HepG2 (cell line): Measurements from ENCODE around the gene TUBB4A. TPM values are rescaled to one million over a fixed set of nuclear protein-coding genes. Genes with fewer than 3 reads are reported as not detected.

Experiments used
- ATM ChIP-seq: fragments of 450-650 bp; IDR thresholded peaks from 2 replicates; pipeline ENCODE4 v1.7.1; 2017; ENCODE audit warnings: mild to moderate bottlenecking, borderline replicate concordance
- ESRRA ChIP-seq: sonication (generic); formaldehyde crosslinking; IDR thresholded peaks from 2 replicates; pipeline ENCODE4 v1.5.1; 2020; ENCODE audit warnings: mild to moderate bottlenecking, low read depth, missing genetic modification reagents
- FOXA1 ChIP-seq, 2 experiments: fragments of 450-650 bp in 1 of 2; sonication (generic) in 1 of 2; formaldehyde crosslinking in 1 of 2; IDR thresholded peaks; 2 replicates each; pipeline versions ENCODE4 v1.4.0 to v1.6.1; 2016 to 2020; ENCODE audit warnings: missing genetic modification reagents in 1 of 2
- HHEX ChIP-seq: IDR thresholded peaks from 2 replicates; pipeline ENCODE4 v1.6.1; 2016; ENCODE audit warnings: control low read depth
- HNRNPLL ChIP-seq: fragments of 200-400 bp; formaldehyde crosslinking; IDR thresholded peaks from 2 replicates; pipeline ENCODE4 v1.6.1; 2017; ENCODE audit warnings: mild to moderate bottlenecking, low read depth, low read length; ENCODE audit not compliant: poor library complexity, severe bottlenecking
- LCORL ChIP-seq, 2 experiments: fragments of 450-650 bp in 1 of 2; sonication (generic) in 1 of 2; formaldehyde crosslinking in 1 of 2; IDR thresholded peaks; 2 replicates each; pipeline versions ENCODE4 v1.5.0 to v1.6.1; 2017 to 2020; ENCODE audit warnings: antibody characterized with exemption in 1 of 2, missing genetic modification reagents in 1 of 2
- MATR3 ChIP-seq: sonication (generic); formaldehyde crosslinking; IDR thresholded peaks from 2 replicates; pipeline ENCODE4 v1.4.0; 2020; ENCODE audit warnings: missing genetic modification reagents
- POLR2AphosphoS5 ChIP-seq: IDR thresholded peaks from 2 replicates; pipeline ENCODE4 v1.6.1; 2012; ENCODE audit warnings: low read depth, low read length
- RFX3 ChIP-seq: IDR thresholded peaks from 2 replicates; pipeline ENCODE4 v1.6.1; 2016; ENCODE audit warnings: missing biosample characterization, missing genetic modification reagents
- SMAD1 ChIP-seq: sonication (generic); formaldehyde crosslinking; IDR thresholded peaks from 2 replicates; pipeline ENCODE4 v1.4.0; 2020; ENCODE audit warnings: missing genetic modification reagents, low read depth, mild to moderate bottlenecking, borderline replicate concordance
- SMARCC2 ChIP-seq: fragments of 450-650 bp; IDR thresholded peaks from 2 replicates; pipeline ENCODE4 v1.6.1; 2017; ENCODE audit warnings: antibody characterized with exemption, mild to moderate bottlenecking
- TBL1XR1 ChIP-seq: fragments of 150-350 bp; IDR thresholded peaks from 2 replicates; pipeline ENCODE4 v1.6.1; 2014; ENCODE audit warnings: borderline replicate concordance, low read length; ENCODE audit not compliant: partially characterized antibody
- TCF12 ChIP-seq, 2 experiments: fragments of 450-650 bp in 1 of 2; sonication (generic) in 1 of 2; formaldehyde crosslinking in 1 of 2; IDR thresholded peaks; 2 replicates each; pipeline versions ENCODE4 v1.6.1 to v1.8.0; 2017 to 2022; ENCODE audit warnings: antibody characterized with exemption in 1 of 2, mild to moderate bottlenecking in 1 of 2, missing genetic modification reagents in 1 of 2, moderate library complexity in 1 of 2
- YEATS4 ChIP-seq: sonication (generic); formaldehyde crosslinking; IDR thresholded peaks from 2 replicates; pipeline ENCODE4 v1.4.0; 2020; ENCODE audit warnings: missing genetic modification reagents, borderline replicate concordance
- ZNF124 ChIP-seq: sonication (generic); formaldehyde crosslinking; IDR thresholded peaks from 2 replicates; pipeline ENCODE4 v1.4.0; 2020; ENCODE audit warnings: missing genetic modification reagents
- ZNF282 ChIP-seq: fragments of 450-650 bp; IDR thresholded peaks from 2 replicates; pipeline ENCODE4 v1.6.1; 2018; ENCODE audit not compliant: partially characterized antibody
- ZNF558 ChIP-seq: sonication (generic); formaldehyde crosslinking; IDR thresholded peaks from 2 replicates; pipeline ENCODE4 v1.9.0; 2022; ENCODE audit warnings: mild to moderate bottlenecking, missing genetic modification reagents, borderline replicate concordance
- ZNF75D ChIP-seq: sonication (generic); formaldehyde crosslinking; IDR thresholded peaks from 2 replicates; pipeline ENCODE4 v1.8.1; 2023; ENCODE audit warnings: missing genetic modification reagents, mild to moderate bottlenecking, borderline replicate concordance
- ZNF773 ChIP-seq: sonication (generic); formaldehyde crosslinking; IDR thresholded peaks from 2 replicates; pipeline ENCODE4 v1.4.0; 2020; ENCODE audit warnings: missing genetic modification reagents, borderline replicate concordance
- polyA plus RNA-seq, 8 experiments: library from polyadenylated mRNA; depleted of rRNA in 3 of 8; stranded (reverse) in 7 of 8; unstranded in 1 of 8; fragments of >200 nt; fragmentation: Illumina TruSeq in 4 of 8; extraction: Trizol in 4 of 8; gene quantifications; 2 replicates each; pipeline versions ENCODE4 v1.2.1 to v1.2.3, GENCODE V29; 2011 to 2016; ENCODE audit warnings: low read depth in 4 of 8, missing spikeins in 1 of 8, mixed read lengths in 1 of 8; ENCODE audit not compliant: insufficient read depth in 1 of 8
- total RNA-seq, 5 experiments: library from RNA; depleted of rRNA; stranded (reverse); fragments of >200 nt; fragmentation: Illumina TruSeq; extraction: Trizol; gene quantifications; 2 replicates each; pipeline ENCODE4 v1.2.3, GENCODE V29; 2016; ENCODE audit warnings: low read depth in 1 of 5
- TF ChIP-seq, protein P1 (sequence below): sonication (generic); formaldehyde crosslinking; IDR thresholded peaks from 2 replicates; pipeline ENCODE4 v1.4.0; 2020; ENCODE audit warnings: missing genetic modification reagents, borderline replicate concordance
- TF ChIP-seq, protein P2 (sequence below): sonication (generic); IDR thresholded peaks from 2 replicates; pipeline ENCODE4 v1.6.1; 2016; ENCODE audit warnings: low read depth, borderline replicate concordance
- TF ChIP-seq, protein P3 (sequence below): sonication (generic); formaldehyde crosslinking; IDR thresholded peaks from 2 replicates; pipeline ENCODE4 v1.4.0; 2020; ENCODE audit warnings: mild to moderate bottlenecking, missing genetic modification reagents
- TF ChIP-seq, protein P4 (sequence below): sonication (generic); formaldehyde crosslinking; IDR thresholded peaks from 2 replicates; pipeline ENCODE4 v1.5.0; 2020; ENCODE audit warnings: mild to moderate bottlenecking, missing genetic modification reagents

TUBB4A gene
- total and polyA plus RNA-seq, 2 of the 13 experiments (the other 11 are each of a cell fraction or from before 2014, with no cell fraction given), result not detected

DNA sequence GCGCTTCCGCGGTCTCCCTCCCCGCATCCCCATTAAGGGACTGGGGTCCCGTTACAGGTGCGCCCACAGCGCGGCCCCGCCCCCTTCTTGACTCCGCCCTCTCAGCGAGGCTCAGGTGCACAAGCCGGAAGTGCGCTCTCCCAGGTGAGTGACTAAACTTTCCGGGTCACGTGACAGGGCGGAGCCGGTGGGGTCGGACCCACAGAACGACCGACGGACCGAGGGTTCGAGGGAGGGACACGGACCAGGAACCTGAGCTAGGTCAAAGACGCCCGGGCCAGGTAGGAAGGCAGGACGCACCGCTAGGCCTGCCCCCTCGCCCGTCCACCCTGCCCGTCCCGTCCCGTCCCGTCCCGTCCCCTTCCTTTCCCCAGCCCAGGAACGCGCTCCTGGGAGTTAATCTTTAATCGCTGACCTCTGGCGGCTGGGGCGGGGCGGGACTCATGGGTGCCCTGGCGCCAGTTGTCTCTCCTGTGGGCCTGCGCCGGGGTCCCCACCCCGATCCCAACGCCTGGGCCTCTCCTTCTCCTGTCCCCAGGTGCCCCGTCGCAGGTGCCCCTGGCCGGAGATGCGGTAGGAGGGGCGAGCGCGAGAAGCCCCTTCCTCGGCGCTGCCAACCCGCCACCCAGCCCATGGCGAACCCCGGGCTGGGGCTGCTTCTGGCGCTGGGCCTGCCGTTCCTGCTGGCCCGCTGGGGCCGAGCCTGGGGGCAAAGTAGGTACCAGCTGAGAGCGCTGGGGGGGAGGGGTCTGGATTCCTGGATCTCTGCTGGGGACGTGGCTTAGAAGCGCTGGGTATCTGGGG lies 37.8 kb downstream of the TUBB4A start, which contains the start of gene CRB3 (continued):
- TF ChIP-seq ZNF558 (CRISPR knock-in tag) (peak; percentile 44; the same call in 1 of the 2 replicates), ZNF773 (CRISPR knock-in tag) (no peak), ZNF75D (no peak), LCORL (IDR thresholded peaks at IDR 0.05) (0 out of 2 replicates have a peak, but pooled peaks have one; percentile 33), LCORL (CRISPR knock-in tag; IDR thresholded peaks at IDR 0.05) (peak; percentile 82), YEATS4 (0 out of 2 replicates have a peak, but pooled peaks have one; percentile 37), MATR3 (CRISPR knock-in tag) (no peak), TCF12 (IDR thresholded peaks at IDR 0.05) (no peak), TCF12 (CRISPR knock-in tag; IDR thresholded peaks at IDR 0.05) (no peak), SMAD1 (peak; percentile 40; the same call in 1 of the 2 replicates), HNRNPLL (peak; percentile 45), ZNF282 (no peak), FOXA1 (IDR thresholded peaks at IDR 0.05) (no peak), FOXA1 (CRISPR knock-in tag; IDR thresholded peaks at IDR 0.05) (no peak), POLR2AphosphoS5 (peak; percentile 38; the same call in 1 of the 2 replicates), SMARCC2 (no peak), HHEX (no peak), ATM (no peak), RFX3 (CRISPR knock-in tag) (no peak), ESRRA (CRISPR knock-in tag) (peak; percentile 55; the same call in 1 of the 2 replicates), ZNF124 (no peak), TBL1XR1 (no peak)
- TF ChIP-seq, protein P1, sequence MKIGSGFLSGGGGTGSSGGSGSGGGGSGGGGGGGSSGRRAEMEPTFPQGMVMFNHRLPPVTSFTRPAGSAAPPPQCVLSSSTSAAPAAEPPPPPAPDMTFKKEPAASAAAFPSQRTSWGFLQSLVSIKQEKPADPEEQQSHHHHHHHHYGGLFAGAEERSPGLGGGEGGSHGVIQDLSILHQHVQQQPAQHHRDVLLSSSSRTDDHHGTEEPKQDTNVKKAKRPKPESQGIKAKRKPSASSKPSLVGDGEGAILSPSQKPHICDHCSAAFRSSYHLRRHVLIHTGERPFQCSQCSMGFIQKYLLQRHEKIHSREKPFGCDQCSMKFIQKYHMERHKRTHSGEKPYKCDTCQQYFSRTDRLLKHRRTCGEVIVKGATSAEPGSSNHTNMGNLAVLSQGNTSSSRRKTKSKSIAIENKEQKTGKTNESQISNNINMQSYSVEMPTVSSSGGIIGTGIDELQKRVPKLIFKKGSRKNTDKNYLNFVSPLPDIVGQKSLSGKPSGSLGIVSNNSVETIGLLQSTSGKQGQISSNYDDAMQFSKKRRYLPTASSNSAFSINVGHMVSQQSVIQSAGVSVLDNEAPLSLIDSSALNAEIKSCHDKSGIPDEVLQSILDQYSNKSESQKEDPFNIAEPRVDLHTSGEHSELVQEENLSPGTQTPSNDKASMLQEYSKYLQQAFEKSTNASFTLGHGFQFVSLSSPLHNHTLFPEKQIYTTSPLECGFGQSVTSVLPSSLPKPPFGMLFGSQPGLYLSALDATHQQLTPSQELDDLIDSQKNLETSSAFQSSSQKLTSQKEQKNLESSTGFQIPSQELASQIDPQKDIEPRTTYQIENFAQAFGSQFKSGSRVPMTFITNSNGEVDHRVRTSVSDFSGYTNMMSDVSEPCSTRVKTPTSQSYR (CRISPR knock-in tag), result no peak
- TF ChIP-seq, protein P2, sequence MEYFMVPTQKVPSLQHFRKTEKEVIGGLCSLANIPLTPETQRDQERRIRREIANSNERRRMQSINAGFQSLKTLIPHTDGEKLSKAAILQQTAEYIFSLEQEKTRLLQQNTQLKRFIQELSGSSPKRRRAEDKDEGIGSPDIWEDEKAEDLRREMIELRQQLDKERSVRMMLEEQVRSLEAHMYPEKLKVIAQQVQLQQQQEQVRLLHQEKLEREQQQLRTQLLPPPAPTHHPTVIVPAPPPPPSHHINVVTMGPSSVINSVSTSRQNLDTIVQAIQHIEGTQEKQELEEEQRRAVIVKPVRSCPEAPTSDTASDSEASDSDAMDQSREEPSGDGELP, result peak; percentile 53; the same call in 1 of the 2 replicates
- TF ChIP-seq, protein P3, sequence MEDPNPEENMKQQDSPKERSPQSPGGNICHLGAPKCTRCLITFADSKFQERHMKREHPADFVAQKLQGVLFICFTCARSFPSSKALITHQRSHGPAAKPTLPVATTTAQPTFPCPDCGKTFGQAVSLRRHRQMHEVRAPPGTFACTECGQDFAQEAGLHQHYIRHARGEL, result 0 out of 2 replicates have a peak, but pooled peaks have one; percentile 47
- TF ChIP-seq, protein P4, sequence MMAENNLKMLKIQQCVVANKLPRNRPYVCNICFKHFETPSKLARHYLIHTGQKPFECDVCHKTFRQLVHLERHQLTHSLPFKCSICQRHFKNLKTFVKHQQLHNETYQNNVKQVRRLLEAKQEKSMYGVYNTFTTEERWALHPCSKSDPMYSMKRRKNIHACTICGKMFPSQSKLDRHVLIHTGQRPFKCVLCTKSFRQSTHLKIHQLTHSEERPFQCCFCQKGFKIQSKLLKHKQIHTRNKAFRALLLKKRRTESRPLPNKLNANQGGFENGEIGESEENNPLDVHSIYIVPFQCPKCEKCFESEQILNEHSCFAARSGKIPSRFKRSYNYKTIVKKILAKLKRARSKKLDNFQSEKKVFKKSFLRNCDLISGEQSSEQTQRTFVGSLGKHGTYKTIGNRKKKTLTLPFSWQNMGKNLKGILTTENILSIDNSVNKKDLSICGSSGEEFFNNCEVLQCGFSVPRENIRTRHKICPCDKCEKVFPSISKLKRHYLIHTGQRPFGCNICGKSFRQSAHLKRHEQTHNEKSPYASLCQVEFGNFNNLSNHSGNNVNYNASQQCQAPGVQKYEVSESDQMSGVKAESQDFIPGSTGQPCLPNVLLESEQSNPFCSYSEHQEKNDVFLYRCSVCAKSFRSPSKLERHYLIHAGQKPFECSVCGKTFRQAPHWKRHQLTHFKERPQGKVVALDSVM (CRISPR knock-in tag), result no peak
